Nephron progenitor cell (in vitro differentiated cells): ENCODE results near the gene DMGDH.

ENCODE experiments used
- DNase-seq: peaks from one replicate; pipeline ENCODE4 v3.0.0; 2021
- H3K27ac Mint-ChIP-seq: 2 replicates; pipeline ENCODE4 v1.8.0; 2021; ENCODE audit warnings: mild to moderate bottlenecking, moderate library complexity, mixed read lengths
- H3K27me3 Mint-ChIP-seq: 2 replicates; pipeline ENCODE4 v1.8.0; 2021; ENCODE audit warnings: mild to moderate bottlenecking, low read depth, mixed read lengths; ENCODE audit not compliant: poor library complexity
- H3K36me3 Mint-ChIP-seq: 2 replicates; pipeline ENCODE4 v1.8.0; 2021; ENCODE audit warnings: low read depth, mixed read lengths
- H3K4me1 Mint-ChIP-seq: 2 replicates; pipeline ENCODE4 v1.8.0; 2021; ENCODE audit warnings: mixed read lengths
- H3K4me3 Mint-ChIP-seq: 2 replicates; pipeline ENCODE4 v1.8.0; 2021; ENCODE audit warnings: mild to moderate bottlenecking, moderate library complexity, mixed read lengths
- H3K9me3 Mint-ChIP-seq: 2 replicates; pipeline ENCODE4 v1.8.0; 2021; ENCODE audit warnings: mild to moderate bottlenecking, moderate library complexity, mixed read lengths
- TF ChIP-seq, protein P1 (sequence below): fragments of 200-600 bp; sonication (generic); IDR thresholded peaks from 2 replicates; pipeline ENCODE4 v1.5.0; 2021; ENCODE audit warnings: antibody characterized with exemption

DMGDH gene

DNA sequence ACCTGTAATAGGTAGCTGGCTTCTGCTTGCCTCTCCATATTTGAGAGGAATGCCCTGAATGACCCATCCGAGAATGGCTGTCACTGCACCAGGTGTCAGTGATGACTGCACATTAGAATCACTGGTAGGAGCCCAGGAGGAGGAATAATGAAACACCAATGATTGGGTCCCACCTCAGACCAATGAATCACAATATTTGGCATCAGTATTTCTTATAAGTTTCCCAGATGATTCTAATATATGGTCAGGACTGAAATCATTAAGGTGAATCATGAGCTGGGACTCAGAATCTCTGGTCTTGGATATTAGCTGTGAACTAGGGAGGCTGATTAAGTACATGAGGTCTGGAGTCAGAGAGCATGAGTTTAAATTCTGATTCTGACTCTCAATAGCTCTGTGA is 107.7 kb downstream of the DMGDH start:
- no peaks in the 10 kb centered on the region for H3K9me3 Mint-ChIP-seq

GRCh38 chr5:78959767-78960166 is 109.7 kb downstream of the DMGDH start:
- Mint-ChIP-seq H3K36me3 (peaks cover 13% of the 10 kb centered on the region), H3K4me1 (peaks cover 37% of the 10 kb centered on the region), H3K27me3 (no peaks in the 10 kb centered on the region), H3K9me3 (no peaks in the 10 kb centered on the region), H3K27ac (peak overlapping the region; percentile 62), H3K4me3 (no peak overlapping the region)
- TF ChIP-seq, protein P1, sequence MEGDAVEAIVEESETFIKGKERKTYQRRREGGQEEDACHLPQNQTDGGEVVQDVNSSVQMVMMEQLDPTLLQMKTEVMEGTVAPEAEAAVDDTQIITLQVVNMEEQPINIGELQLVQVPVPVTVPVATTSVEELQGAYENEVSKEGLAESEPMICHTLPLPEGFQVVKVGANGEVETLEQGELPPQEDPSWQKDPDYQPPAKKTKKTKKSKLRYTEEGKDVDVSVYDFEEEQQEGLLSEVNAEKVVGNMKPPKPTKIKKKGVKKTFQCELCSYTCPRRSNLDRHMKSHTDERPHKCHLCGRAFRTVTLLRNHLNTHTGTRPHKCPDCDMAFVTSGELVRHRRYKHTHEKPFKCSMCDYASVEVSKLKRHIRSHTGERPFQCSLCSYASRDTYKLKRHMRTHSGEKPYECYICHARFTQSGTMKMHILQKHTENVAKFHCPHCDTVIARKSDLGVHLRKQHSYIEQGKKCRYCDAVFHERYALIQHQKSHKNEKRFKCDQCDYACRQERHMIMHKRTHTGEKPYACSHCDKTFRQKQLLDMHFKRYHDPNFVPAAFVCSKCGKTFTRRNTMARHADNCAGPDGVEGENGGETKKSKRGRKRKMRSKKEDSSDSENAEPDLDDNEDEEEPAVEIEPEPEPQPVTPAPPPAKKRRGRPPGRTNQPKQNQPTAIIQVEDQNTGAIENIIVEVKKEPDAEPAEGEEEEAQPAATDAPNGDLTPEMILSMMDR = no peak
- no peak for DNase-seq

More for the DNA sequence above, 107.7 kb downstream of the DMGDH start:
- Mint-ChIP-seq H3K27ac (no peak overlapping the region), H3K36me3 (peaks cover 9% of the 10 kb centered on the region), H3K27me3 (no peaks in the 10 kb centered on the region), H3K4me1 (peaks cover 41% of the 10 kb centered on the region), H3K4me3 (no peak overlapping the region)
- TF ChIP-seq, protein P1 = no peak
- DNase-seq = no peak

DNA sequence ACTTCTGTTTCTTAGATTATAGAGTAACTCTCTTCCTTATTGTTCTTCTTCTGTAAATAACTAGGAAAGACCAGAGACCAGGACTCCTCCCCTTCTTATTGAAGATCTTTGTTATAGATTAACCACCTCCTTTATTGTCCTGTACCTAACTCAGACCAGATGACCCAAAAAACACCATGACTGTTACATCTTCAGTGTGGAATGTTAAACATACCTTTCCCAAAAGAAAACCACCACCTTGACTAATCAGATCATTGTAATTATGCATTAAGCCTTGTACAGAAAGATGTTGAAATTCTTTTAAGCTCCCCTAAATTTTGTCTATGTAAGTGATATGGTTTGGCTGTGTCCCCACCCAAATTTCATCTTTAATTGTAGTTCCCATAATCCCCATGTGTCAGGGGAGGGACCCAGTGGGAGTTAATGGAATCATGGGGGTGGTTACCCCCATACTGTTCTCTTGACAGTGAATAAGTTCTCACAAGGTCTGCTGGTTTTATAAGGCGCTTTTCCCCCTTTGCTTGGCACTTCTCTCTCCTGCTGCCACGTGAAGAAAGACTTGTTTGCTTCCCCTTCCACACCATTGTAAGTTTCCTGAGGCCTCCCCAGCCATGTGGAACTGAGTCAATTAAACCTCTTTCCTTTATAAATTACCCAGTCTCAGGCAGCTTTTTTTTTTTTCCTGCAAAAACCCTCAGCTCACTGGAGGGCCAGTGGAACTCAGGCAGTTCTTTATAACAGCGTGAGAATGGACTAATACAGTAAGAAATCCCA is 110.6 kb downstream of the DMGDH start:
- Mint-ChIP-seq H3K4me1 (peaks cover 30% of the 10 kb centered on the region), H3K4me3 (no peak overlapping the region), H3K36me3 (peaks cover 13% of the 10 kb centered on the region), H3K9me3 (no peaks in the 10 kb centered on the region), H3K27ac (peak overlapping the region; percentile 98), H3K27me3 (no peaks in the 10 kb centered on the region)
- TF ChIP-seq, protein P1 = no peak
- no peak for DNase-seq

DNA sequence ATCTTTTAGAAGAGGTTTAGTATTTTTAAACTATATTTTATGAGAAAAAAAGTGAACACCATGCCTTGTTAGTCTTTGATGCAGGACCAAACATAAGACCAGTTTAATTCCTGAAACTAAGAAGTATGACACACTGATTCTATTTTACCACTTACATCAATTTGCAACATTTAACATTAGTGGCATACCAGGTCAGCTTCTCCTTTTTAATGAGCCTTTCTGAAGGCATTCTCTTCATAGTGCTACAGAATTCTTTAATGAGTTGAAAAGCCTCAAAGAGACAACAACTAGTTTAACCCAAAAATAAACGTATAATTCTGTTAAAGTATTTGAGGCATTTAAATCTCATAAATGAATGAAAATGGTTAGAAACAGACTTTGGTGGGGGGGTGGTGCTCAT is 112.6 kb downstream of the DMGDH start:
- Mint-ChIP-seq H3K36me3 (peaks cover 9% of the 10 kb centered on the region), H3K27ac (no peak overlapping the region), H3K4me1 (peaks cover 30% of the 10 kb centered on the region), H3K27me3 (no peaks in the 10 kb centered on the region), H3K4me3 (no peak overlapping the region), H3K9me3 (no peaks in the 10 kb centered on the region)
- DNase-seq = no peak
- TF ChIP-seq, protein P1 = no peak

GRCh38 chr5:78953092-78953800 is 116.2 kb downstream of the DMGDH start:
- DNase-seq = no peak
- H3K4me1 Mint-ChIP-seq = peaks cover 11% of the 10 kb centered on the region
- TF ChIP-seq, protein P1 = no peak
- no peaks in the 10 kb centered on the region for H3K9me3 Mint-ChIP-seq
- H3K27ac Mint-ChIP-seq = no peak overlapping the region
- no peak overlapping the region for H3K4me3 Mint-ChIP-seq
- H3K36me3 Mint-ChIP-seq = peaks cover 4% of the 10 kb centered on the region
- no peaks in the 10 kb centered on the region for H3K27me3 Mint-ChIP-seq
